ENCODE results near the gene GALR3.
A peak's percentile ranks its signal among the peaks of the same experiment; 100 is the strongest.

GALR3 gene

GRCh38 chr22:37801946-37802309, 21.3 kb upstream of the GALR3 start:
- Histone ChIP-seq H3K9ac (ENCODE audit: insufficient read length) (peak overlapping the region; percentile 70), H3K36me3 (ENCODE audit: insufficient read depth, low read length) (no peaks in the 10 kb centered on the region), H3K4me3 (peak overlapping the region; percentile 88), H3K27ac (no peak overlapping the region), H3K9me3 (ENCODE audit: low read depth, low read length) (no peaks in the 10 kb centered on the region)
- TF ChIP-seq EZH2 (IDR thresholded peaks at IDR 0.05): no peak
- DNase-seq (ENCODE audit: low read depth, low spot score): no peak

DNA sequence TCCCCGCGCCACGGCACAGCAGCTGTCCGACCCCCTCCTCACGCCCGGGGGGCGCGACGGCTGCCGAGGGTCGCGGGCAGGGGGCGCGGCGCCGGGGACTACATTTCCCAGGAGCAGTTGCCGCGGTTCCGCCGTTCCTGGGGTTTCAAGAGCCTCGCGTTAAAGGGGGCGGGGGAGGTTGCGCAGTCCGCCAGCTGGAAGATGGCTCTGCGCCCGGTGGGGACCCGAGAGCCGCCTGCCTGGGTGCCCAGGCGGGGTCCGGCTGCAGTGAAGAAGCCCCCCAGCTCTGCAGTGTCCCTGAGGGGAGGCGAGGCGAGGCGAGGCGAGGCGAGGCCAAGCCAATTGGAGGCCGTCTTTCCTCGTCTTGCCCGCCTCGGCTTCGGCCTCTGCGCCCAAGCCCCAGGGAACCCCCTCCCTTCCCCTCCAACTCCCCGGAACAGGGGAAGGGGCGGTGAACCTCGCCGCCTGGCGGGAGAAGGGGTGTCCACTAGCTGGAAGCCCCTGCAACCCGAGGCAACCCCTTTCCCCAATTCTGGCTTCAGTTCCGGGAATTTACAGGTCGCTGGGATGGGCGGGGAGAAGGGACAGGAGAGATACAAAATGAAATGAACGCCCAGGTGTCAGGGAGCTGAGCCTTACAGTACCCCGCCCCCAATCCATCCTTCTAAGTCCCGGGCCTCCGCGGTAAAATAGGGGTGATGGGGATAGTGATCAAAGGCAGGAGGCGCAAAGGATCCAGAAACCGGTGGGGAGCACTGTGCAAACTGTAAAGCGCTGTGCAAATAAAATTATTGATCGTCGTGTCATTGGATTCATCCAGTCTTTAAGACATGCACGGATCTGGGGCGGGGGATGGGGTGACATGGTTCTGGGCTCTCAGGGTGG, 20.6 kb upstream of the GALR3 start:
- Histone ChIP-seq H3K4me3 (peak overlapping the region; percentile 88), H3K9ac (ENCODE audit: insufficient read length) (peak overlapping the region; percentile 70), H3K9me3 (ENCODE audit: low read depth, low read length) (no peaks in the 10 kb centered on the region), H3K36me3 (ENCODE audit: insufficient read depth, low read length) (no peaks in the 10 kb centered on the region), H3K27ac (no peak overlapping the region)
- no peak for TF ChIP-seq EZH2 (IDR thresholded peaks at IDR 0.05)
- TF ChIP-seq POLR2AphosphoS5 (IDR thresholded peaks at IDR 0.05; ENCODE audit: borderline replicate concordance, low read depth, low read length): peak; percentile 47; the same call in 1 of the 2 replicates
- no peak for TF ChIP-seq FOXP2 (optimal IDR thresholded peaks at IDR 0.05; ENCODE audit: control extremely low read depth, extremely low read length, insufficient read depth)
- no peak for DNase-seq (ENCODE audit: low read depth, low spot score)

DNA sequence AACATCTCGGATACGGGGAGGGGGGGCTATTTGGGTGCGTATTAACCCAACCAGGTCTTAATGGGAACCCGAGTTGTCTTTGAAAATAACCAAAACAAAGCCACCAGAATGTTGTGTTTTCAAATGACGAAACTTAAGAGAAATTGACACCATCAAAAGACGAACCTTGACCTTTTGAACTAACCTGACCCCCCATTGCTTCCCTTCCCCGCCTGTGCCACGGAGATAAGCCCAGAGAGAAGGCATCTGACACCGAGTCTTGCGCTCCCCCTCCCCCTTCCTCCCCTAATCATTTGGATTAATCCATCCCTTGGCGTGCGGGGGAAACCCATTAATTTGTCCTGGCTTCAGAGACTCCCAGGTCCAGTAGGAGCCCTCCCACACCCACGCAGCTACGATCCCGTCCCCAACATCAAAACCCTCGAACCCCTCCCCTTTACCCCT, 20.0 kb upstream of the GALR3 start:
- H3K36me3 ChIP-seq (ENCODE audit: insufficient read depth, low read length): no peaks in the 10 kb centered on the region
- peak overlapping the region; percentile 88 for H3K4me3 ChIP-seq
- H3K27ac ChIP-seq: no peak overlapping the region
- DNase-seq (ENCODE audit: low read depth, low spot score): no peak
- TF ChIP-seq EZH2 (IDR thresholded peaks at IDR 0.05) (no peak), POLR2AphosphoS5 (IDR thresholded peaks at IDR 0.05; ENCODE audit: borderline replicate concordance, low read depth, low read length) (no peak), FOXP2 (optimal IDR thresholded peaks at IDR 0.05; ENCODE audit: control extremely low read depth, extremely low read length, insufficient read depth) (no peak)
- H3K9ac ChIP-seq (ENCODE audit: insufficient read length): no peak overlapping the region
- no peaks in the 10 kb centered on the region for H3K9me3 ChIP-seq (ENCODE audit: low read depth, low read length)

GRCh38 chr22:37803639-37804351, 19.4 kb upstream of the GALR3 start:
- Histone ChIP-seq H3K4me3 (peak overlapping the region; percentile 79; the same call in 1 of the 2 replicates), H3K9me3 (ENCODE audit: low read depth, low read length) (no peaks in the 10 kb centered on the region), H3K27ac (no peak overlapping the region), H3K9ac (ENCODE audit: insufficient read length) (peak overlapping the region; percentile 84), H3K36me3 (ENCODE audit: insufficient read depth, low read length) (no peaks in the 10 kb centered on the region)
- DNase-seq (ENCODE audit: low read depth, low spot score): no peak
- TF ChIP-seq EZH2 (IDR thresholded peaks at IDR 0.05): no peak
- no peak for TF ChIP-seq POLR2AphosphoS5 (IDR thresholded peaks at IDR 0.05; ENCODE audit: borderline replicate concordance, low read depth, low read length)
- TF ChIP-seq FOXP2 (optimal IDR thresholded peaks at IDR 0.05; ENCODE audit: control extremely low read depth, extremely low read length, insufficient read depth): no peak

GRCh38 chr22:37804352-37804880, 18.8 kb upstream of the GALR3 start:
- no peak for DNase-seq (ENCODE audit: low read depth, low spot score)
- Histone ChIP-seq H3K27ac (peak overlapping the region; percentile 87), H3K4me3 (peak overlapping the region; percentile 79), H3K9me3 (ENCODE audit: low read depth, low read length) (no peaks in the 10 kb centered on the region), H3K36me3 (ENCODE audit: insufficient read depth, low read length) (no peaks in the 10 kb centered on the region), H3K9ac (ENCODE audit: insufficient read length) (peak overlapping the region; percentile 84)
- no peak for TF ChIP-seq FOXP2 (optimal IDR thresholded peaks at IDR 0.05; ENCODE audit: control extremely low read depth, extremely low read length, insufficient read depth)
- no peak for TF ChIP-seq POLR2AphosphoS5 (IDR thresholded peaks at IDR 0.05; ENCODE audit: borderline replicate concordance, low read depth, low read length)
- no peak for TF ChIP-seq EZH2 (IDR thresholded peaks at IDR 0.05)

GRCh38 chr22:37804881-37805809, 18.0 kb upstream of the GALR3 start:
- no peaks in the 10 kb centered on the region for H3K36me3 ChIP-seq (ENCODE audit: insufficient read depth, low read length)
- H3K4me3 ChIP-seq: peak overlapping the region; percentile 79
- H3K27ac ChIP-seq: peak overlapping the region; percentile 87
- H3K9ac ChIP-seq (ENCODE audit: insufficient read length): peak overlapping the region; percentile 84
- peak; percentile 82 for TF ChIP-seq POLR2AphosphoS5 (IDR thresholded peaks at IDR 0.05; ENCODE audit: borderline replicate concordance, low read depth, low read length)
- TF ChIP-seq FOXP2 (optimal IDR thresholded peaks at IDR 0.05; ENCODE audit: control extremely low read depth, extremely low read length, insufficient read depth): no peak
- no peaks in the 10 kb centered on the region for H3K9me3 ChIP-seq (ENCODE audit: low read depth, low read length)
- no peak for DNase-seq (ENCODE audit: low read depth, low spot score)

DNA sequence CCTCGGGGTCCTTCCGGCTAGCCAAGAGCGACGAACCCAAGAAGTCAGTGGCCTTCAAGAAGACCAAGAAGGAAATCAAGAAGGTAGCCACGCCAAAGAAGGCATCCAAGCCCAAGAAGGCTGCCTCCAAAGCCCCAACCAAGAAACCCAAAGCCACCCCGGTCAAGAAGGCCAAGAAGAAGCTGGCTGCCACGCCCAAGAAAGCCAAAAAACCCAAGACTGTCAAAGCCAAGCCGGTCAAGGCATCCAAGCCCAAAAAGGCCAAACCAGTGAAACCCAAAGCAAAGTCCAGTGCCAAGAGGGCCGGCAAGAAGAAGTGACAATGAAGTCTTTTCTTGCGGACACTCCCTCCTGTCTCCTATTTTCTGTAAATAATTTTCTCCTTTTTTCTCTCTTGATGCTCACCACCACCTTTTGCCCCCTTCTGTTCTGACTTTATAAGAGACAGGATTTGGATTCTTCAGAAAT, 17.3 kb upstream of the GALR3 start:
- H3K27ac ChIP-seq: no peak overlapping the region
- DNase-seq (ENCODE audit: low read depth, low spot score): no peak
- H3K36me3 ChIP-seq (ENCODE audit: insufficient read depth, low read length): no peaks in the 10 kb centered on the region
- TF ChIP-seq EZH2 (IDR thresholded peaks at IDR 0.05) (no peak), POLR2AphosphoS5 (IDR thresholded peaks at IDR 0.05; ENCODE audit: borderline replicate concordance, low read depth, low read length) (no peak), FOXP2 (optimal IDR thresholded peaks at IDR 0.05; ENCODE audit: control extremely low read depth, extremely low read length, insufficient read depth) (no peak)
- peak overlapping the region; percentile 79 for H3K4me3 ChIP-seq
- H3K9ac ChIP-seq (ENCODE audit: insufficient read length): peak overlapping the region; percentile 84
- no peaks in the 10 kb centered on the region for H3K9me3 ChIP-seq (ENCODE audit: low read depth, low read length)

Data from SK-N-MC (cell line).